Left renal cortex interstitium (tissue), 4 donors: ENCODE data around the gene ZNF500. TPM values are rescaled to one million over a fixed set of nuclear protein-coding genes. Genes with fewer than 3 reads are reported as not detected.
"Not testable (repeated sequence)": the region's sequence is repeated elsewhere in the genome, so short reads cannot be mapped to it uniquely, and the experiment has no call there.

Experiments
- DNase-seq, 4 donors: peaks; one replicate each; pipeline ENCODE4 v3.0.0-alpha.2; 2013; ENCODE audit warnings: low read depth in 4 of 4, low spot score in 2 of 4, missing footprints in 1 of 4
- polyA plus RNA-seq, 4 donors: library from polyadenylated mRNA; unstranded; fragments of 120-200 nt; gene quantifications; one replicate each; pipeline ENCODE4 v1.2.1, GENCODE V29; 2013; ENCODE audit not compliant: insufficient read length in 4 of 4

ZNF500 gene
- polyA plus RNA-seq, 4 donors: 12.7 to 25.8 (median 16.2) TPM

GRCh38 chr16:4746991-4747574, 19.9 kb downstream of the ZNF500 start:
- no peak for DNase-seq

GRCh38 chr16:4746215-4746614, 20.7 kb downstream of the ZNF500 start:
- no peak for DNase-seq

DNA sequence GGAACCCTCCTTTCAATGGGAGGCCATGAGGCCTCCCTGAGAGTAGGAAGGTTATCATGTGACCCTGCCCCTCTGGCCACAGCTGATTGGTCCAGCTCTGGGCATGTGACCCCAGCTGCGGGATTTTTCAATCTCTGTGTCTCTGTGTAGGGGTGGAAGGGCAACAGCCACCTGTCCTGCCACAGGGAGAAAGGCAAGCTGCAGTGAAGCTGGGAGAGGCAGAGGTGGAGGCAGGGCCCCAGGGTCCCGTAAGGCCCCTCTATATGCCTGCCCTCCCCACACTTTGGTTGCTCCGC, 21.7 kb downstream of the ZNF500 start:
- no peak for DNase-seq

GRCh38 chr16:4744555-4745273, 22.2 kb downstream of the ZNF500 start:
- DNase-seq: no peak

- DNase-seq: no peak
Measured at GRCh38 chr16:4743226-4743878, 23.6 kb downstream of the ZNF500 start.

DNA sequence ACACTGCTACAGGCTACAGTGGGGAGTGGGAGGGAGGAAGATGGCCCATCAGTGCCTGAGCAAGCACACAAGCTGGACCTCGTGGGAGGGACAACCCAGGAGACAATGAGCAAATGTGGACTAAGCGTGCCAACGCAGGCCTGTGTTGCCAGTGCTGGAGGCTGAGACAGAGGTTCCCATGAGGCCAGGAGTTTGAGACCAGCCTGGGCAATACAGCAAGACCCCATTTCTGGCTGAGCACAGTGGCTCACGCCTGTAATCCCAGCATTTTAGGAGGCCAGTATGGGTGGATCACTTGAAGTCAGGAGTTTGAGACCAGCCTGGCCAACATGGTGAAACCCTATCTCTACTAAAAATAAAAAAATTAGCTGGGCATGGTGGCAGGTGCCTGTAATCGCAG, 28.6 kb downstream of the ZNF500 start:
- not testable (repeated sequence) for DNase-seq

- DNase-seq: no peak
Measured at GRCh38 chr16:4737545-4737944, 29.4 kb downstream of the ZNF500 start.

- DNase-seq: no peak
Measured at GRCh38 chr16:4736546-4736945, 30.4 kb downstream of the ZNF500 start.

GRCh38 chr16:4734730-4735535, 32.0 kb downstream of the ZNF500 start:
- DNase-seq: peak in 3 of 4 donors; percentile 69 to 74 (median 71)

DNA sequence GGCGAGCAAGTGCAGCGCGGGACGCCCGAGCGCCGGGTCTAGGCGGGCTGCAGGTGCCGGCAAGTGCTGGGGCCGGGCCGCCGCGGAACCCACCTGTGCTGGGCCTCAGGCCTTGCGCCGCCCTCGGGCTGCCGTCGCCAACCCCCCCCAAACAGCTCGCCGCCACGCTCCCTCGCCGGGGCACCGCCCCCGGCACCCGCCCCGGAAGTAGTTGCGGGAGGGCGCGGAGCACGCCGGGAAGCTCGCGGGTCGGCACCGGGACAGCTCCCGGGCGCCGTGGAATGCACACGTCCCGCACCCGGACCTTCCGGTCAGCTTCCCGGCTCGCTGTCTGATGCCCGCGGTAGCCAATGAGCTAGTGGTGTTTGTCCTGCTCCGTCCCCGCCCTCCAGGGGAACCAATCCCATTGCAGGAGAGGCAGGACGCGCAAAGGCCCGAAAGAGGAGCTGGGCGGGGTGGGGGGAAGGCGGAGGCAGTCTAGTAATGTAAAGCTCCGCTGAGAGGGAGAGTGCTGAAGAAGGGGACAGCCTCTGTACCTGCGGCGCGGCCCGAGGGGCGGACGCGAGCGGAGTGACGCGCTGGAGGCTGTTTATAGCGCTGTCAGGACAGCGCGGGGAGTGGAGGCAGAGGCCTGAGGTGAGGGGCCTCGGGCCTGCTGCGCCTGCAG, 32.8 kb downstream of the ZNF500 start, which contains the start of the genes ANKS3 and DNAAF8:
ANKS3 (minus strand) TSS at position 209 of the 667 bp plus-strand sequence. CDS start 4,122 bp downstream, outside the sequence.
DNAAF8 (plus strand) TSS at position 475 of the 667 bp plus-strand sequence. CDS start 1,978 bp downstream, outside the sequence.
- peak; percentile 81 to 94 (median 86) for DNase-seq

GRCh38 chr16:4733747-4734062, 33.3 kb downstream of the ZNF500 start:
- no peak for DNase-seq

- DNase-seq: no peak
Measured at GRCh38 chr16:4733211-4733742, 33.7 kb downstream of the ZNF500 start.

GRCh38 chr16:4729876-4730275, 37.1 kb downstream of the ZNF500 start:
- DNase-seq: no peak

DNA sequence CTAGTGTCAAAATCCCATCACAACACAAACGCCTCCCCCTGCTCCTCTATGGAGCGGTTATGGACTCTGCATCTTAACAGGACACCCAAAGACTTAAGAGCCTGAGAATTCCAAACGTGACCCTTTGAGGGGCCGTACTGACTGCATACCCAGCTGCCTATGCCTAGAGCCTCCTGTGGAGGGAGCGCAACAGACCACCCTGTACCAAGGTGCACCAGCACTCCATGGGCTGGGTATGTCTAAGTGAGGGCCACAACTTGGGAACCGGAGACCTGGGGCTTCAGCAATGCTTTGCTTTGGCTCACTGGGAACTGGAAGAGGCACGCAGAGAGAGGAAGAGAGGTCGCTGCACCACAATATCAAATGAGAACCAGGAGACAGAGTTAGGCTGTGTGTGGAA, 38.3 kb downstream of the ZNF500 start:
- no peak for DNase-seq

DNA sequence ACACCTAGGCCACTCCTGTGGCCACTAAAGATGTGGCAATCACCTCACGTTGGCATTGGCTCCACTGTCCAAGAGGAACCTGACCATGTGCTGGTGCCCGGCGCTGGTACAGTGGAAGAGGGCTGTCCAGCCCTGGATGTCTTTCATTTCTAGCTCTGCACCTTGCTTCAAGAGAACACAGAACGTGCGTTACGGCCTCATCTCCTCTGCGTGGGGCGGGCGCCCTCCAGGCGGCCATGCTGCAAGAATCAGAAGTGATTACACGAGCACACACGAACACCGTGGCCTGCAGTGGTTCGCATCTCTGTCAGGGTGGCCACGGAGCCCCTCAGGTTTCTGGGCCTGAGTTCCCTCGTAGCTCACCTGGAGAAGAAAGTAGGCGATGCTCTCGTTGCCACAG, 40.3 kb downstream of the ZNF500 start:
- no peak for DNase-seq

DNA sequence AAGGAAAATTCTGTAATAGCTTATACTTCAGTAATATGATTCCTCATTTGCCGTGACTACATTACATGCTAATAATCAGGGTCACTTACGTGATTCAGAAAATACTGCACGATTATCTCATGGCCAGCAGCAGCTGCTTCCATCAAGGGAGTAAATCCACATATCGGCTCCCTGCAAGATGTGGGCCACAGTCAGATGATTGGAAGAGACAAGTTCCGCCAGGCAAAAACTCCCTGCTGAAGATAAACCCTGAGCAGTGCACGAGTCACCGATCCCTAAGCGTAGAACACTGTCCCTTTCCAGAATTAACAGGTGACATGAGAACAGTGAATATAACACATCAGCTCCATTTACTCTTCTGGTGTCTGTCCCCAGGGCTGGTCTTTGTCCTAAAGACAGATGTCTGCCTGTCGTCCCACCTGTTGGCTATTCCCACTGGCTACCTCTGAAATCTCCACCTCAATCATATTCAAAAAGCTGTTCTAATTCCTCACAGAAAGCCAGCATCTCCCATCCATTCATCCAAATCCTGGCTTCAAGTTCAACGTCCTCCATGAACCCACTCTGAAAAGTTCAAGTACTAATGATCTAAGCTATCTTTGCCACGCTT, 42.2 kb downstream of the ZNF500 start:
- no peak for DNase-seq

DNA sequence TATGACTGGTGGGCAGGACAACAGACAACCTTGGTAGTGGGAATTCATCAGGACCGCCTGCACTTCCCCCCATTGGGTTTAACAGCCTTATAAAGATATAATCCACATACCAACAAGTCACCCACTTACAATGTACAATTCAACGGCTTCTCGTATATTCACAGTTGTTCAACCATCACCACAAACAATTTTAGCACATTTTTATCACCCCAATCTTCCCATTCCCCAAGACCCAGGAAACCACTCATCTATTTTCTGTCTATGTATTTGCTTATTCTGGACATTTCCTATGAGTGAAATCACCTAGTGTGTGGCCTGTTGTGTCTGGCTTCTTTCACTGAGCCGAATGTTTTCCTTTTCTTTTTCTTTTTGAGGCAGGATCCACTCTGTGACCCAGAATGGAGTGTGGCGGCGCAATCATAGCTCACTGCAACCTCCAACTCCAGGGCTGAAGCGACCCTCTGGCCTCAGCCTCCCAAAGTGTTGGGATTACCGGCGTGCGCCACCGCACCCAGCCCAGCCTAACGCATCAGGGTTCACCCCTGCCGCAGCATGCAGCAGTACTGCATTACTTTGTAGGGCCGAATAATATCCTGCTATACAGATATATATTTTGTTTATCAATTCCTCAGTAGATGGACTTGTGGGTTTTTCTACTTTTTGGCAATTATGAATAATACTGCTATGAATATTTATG, 43.7 kb downstream of the ZNF500 start:
- DNase-seq: no peak

DNA sequence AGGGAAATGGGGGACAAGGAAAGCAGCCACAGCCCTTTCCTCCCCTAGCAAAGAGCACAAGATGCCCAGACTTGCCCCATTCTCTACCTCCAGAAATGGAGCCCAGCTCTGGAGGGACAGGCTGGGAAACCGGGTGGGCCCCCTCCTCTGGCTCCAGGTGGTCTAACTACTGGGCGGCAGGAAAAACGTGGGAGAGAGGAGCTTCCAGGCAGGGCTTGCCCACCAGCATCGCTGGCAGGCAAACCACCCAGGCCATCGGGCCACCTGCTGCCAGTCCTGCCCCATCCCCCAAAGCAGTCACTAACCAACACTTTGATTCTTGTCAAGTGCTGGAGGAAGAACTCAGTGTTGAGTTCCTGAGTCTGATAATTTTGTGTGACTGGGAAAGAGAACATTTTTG, 48.5 kb downstream of the ZNF500 start:
- no peak for DNase-seq

DNA sequence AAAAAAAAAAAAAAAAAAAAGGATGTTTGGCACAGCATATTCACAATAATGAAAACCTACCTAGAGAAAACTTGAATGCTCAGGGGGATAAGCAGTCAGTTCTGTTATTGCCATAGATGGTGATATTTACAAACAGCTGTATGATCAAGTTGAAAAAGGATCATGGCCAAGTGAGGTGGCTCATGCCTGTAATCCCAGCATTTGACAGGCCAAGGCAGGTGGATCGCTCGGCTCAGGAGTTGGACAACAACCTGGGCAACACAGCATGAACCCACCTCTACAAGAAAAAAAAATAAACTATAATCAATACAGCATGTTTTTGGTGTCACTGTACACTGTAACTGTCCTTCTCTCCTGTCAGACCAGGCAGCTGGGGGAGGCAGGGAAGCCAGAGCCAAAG, 52.0 kb downstream of the ZNF500 start:
- DNase-seq: no peak
